ENCODE results near the gene TMEM38B. TPM values are rescaled to one million over a fixed set of nuclear protein-coding genes. Genes with fewer than 3 reads are reported as not detected.

TMEM38B gene
- total RNA-seq, 1 experiment from 2014 or later = 19.5 TPM

- BruUV-seq (replicated peaks) = no TSS peak
- POLR2A ChIA-PET (ENCODE audit: unreplicated experiment) = no interaction called here
- H4K20me1 ChIP-seq (ENCODE audit: insufficient read depth) = no peaks in the 10 kb centered on the region
- no peaks in the 10 kb centered on the region for H3K36me3 ChIP-seq (ENCODE audit: low read depth)
- H3K4me1 ChIP-seq (replicated peaks; ENCODE audit: insufficient read depth) = no peaks in the 10 kb centered on the region
- H3K9me2 ChIP-seq (ENCODE audit: insufficient read depth) = peaks cover 2% of the 10 kb centered on the region; the same call in 1 of the 2 replicates
- H2AFZ ChIP-seq = no peak overlapping the region
- no peaks in the 10 kb centered on the region for H3F3A ChIP-seq (ENCODE audit: insufficient read depth, low read depth)
- H3K4me3 ChIP-seq = no peak overlapping the region
- H3K27me3 ChIP-seq (ENCODE audit: insufficient read depth, low read depth) = no peaks in the 10 kb centered on the region
- TF ChIP-seq CTCF (conservative IDR thresholded peaks at IDR 0.05) (no peak), EZH2 (IDR thresholded peaks at IDR 0.05; ENCODE audit: low read depth) (no peak)
- CTCF ChIA-PET = no interaction called here
- no peaks in the 10 kb centered on the region for H3K79me2 ChIP-seq (ENCODE audit: low read depth)
- no peak for DNase-seq
- H3K27ac ChIP-seq = no peak overlapping the region
- H3K9me3 ChIP-seq (ENCODE audit: insufficient read depth, low read depth) = no peaks in the 10 kb centered on the region
- intact Hi-C loops (cut with micrococcal nuclease; ENCODE audit: unreplicated experiment) = no loop called here
- no peak overlapping the region for H3K4me2 ChIP-seq
Observed at GRCh38 chr9:105822814-105823213, 128.5 kb downstream of the TMEM38B start.

Other genes starting within 250 kb of the TMEM38B start
- gene FSD1L, start 246.5 kb upstream of the TMEM38B start, total RNA-seq (2021) = 4.2 and 5.6 TPM in 2 replicates
- 25.4 and 32.3 TPM in 2 replicates for gene FKTN, start 136.4 kb upstream of the TMEM38B start, total RNA-seq (2021)
- not detected in 2 replicates for gene TAL2, start 32.1 kb upstream of the TMEM38B start, total RNA-seq (2021)

All from PC-9 (cell line).